ENCODE data around the gene TFAM. TPM values are rescaled to one million over a fixed set of nuclear protein-coding genes. Genes with fewer than 3 reads are reported as not detected.

TFAM gene
- total RNA-seq, 2 experiments from 2014 or later = 62.7 to 94.6 TPM

DNA sequence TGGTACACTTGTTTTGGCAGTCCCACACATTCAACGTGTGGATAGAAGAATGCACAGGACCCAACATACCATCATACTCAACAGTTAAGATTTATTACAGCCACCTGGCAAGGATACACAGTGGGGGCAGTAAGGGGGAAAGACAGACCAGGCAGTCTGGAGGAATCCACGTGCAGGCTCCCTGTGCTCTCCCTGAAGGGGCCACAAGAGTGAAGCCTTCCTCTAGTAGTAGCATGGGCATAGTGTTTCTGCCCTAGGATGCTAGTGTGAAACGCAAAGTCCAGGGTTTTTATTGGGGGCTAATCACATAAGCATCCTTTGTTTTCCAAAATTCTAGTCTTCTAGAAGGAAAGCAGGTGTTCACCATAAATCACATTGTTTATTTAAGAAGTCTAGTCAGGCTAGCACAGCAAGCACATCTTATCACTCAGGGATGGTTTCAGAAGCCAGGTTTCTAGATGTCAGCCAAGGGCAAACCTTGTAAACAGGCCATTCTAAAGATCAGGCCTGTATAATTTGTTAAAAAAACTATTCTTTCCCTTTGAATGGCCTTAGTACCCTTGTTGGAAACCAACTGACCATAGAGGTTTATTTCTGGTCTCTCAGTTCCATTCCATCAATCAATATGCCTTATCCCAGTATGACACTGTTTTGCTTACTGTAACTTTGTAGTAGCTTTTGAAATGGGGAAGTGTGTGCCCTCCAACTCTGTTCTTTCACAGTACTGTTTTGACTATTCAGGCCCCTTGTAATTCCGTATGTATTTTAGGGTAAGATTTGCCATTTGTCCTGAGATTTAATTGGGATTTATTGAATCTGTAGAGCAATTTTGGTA lies 12.4 kb upstream of the TFAM start:
- ChIA-PET POLR2A (no interaction called here), CTCF (ENCODE audit: unreplicated experiment) (no interaction called here)
- H3K36me3 ChIP-seq (ENCODE audit: insufficient read depth, low read length) = no peaks in the 10 kb centered on the region
- TF ChIP-seq EZH2phosphoT487 (IDR thresholded peaks at IDR 0.05; ENCODE audit: borderline replicate concordance, low read depth, low read length) = no peak
- no peak for TF ChIP-seq CTCF (conservative IDR thresholded peaks at IDR 0.05; ENCODE audit: low read length)
- H2AFZ ChIP-seq (ENCODE audit: low read length) = no peak overlapping the region
- H3K4me3 ChIP-seq (ENCODE audit: low read depth, low read length, poor library complexity, severe bottlenecking) = no peak overlapping the region
- H3K4me1 ChIP-seq (ENCODE audit: insufficient read depth, low read length, poor library complexity, severe bottlenecking) = no peaks in the 10 kb centered on the region
- no peaks in the 10 kb centered on the region for H4K20me1 ChIP-seq (ENCODE audit: insufficient read depth, low read length)
- intact Hi-C loops (cut with micrococcal nuclease; ENCODE audit: unreplicated experiment) = no loop called here
- H3K79me2 ChIP-seq (ENCODE audit: insufficient read depth, low read depth, low read length) = no peaks in the 10 kb centered on the region
- H3K27ac ChIP-seq (ENCODE audit: low read depth, low read length, poor library complexity, severe bottlenecking) = no peak overlapping the region
- no TSS peak for BruUV-seq (replicated peaks)
- H3K9me3 ChIP-seq (ENCODE audit: low read length) = no peaks in the 10 kb centered on the region
- no peak for DNase-seq (ENCODE audit: low spot score)
- H3K4me2 ChIP-seq (ENCODE audit: low read length) = no peak overlapping the region
- no peaks in the 10 kb centered on the region for H3K9me2 ChIP-seq (ENCODE audit: insufficient read depth, low read length)

DNA sequence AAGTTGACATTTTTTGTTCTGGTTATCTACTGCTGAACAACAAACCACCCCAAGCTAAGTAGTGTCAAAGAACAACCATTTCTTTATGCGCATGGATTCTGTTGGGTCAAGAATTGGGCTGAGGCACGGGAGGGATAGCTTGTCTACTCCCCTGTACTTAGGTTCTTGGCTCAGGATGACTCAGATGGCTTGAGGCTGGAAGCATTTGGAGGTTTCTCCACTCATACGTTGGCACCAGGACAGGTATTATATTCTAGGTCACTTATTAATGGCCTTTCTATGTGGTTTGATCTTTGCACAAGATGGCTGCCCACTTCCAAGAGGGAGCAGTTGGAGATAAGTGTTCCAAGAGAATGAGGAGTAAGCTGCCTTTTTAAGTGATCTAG lies 11.8 kb upstream of the TFAM start:
- Histone ChIP-seq H3K36me3 (ENCODE audit: insufficient read depth, low read length) (no peaks in the 10 kb centered on the region), H3K9me2 (ENCODE audit: insufficient read depth, low read length) (no peaks in the 10 kb centered on the region), H3K4me1 (ENCODE audit: insufficient read depth, low read length, poor library complexity, severe bottlenecking) (no peaks in the 10 kb centered on the region), H4K20me1 (ENCODE audit: insufficient read depth, low read length) (no peaks in the 10 kb centered on the region), H3K4me2 (ENCODE audit: low read length) (no peak overlapping the region), H2AFZ (ENCODE audit: low read length) (no peak overlapping the region), H3K9me3 (ENCODE audit: low read length) (no peaks in the 10 kb centered on the region), H3K27ac (ENCODE audit: low read depth, low read length, poor library complexity, severe bottlenecking) (no peak overlapping the region), H3K4me3 (ENCODE audit: low read depth, low read length, poor library complexity, severe bottlenecking) (no peak overlapping the region), H3K79me2 (ENCODE audit: insufficient read depth, low read depth, low read length) (no peaks in the 10 kb centered on the region)
- ChIA-PET CTCF (ENCODE audit: unreplicated experiment) (no interaction called here), POLR2A (interaction anchor here (0.6 kb wide), 1 partner anchor 28 kb away, joined by 3 read pairs; no protein-coding TSS in a partner anchor)
- DNase-seq (ENCODE audit: low spot score) = no peak
- BruUV-seq (replicated peaks) = no TSS peak
- no peak for TF ChIP-seq CTCF (conservative IDR thresholded peaks at IDR 0.05; ENCODE audit: low read length)
- no peak for TF ChIP-seq EZH2phosphoT487 (IDR thresholded peaks at IDR 0.05; ENCODE audit: borderline replicate concordance, low read depth, low read length)
- intact Hi-C loops (cut with micrococcal nuclease; ENCODE audit: unreplicated experiment) = no loop called here

GRCh38 chr10:58382489-58382995 lies 2.7 kb upstream of the TFAM start:
- ChIA-PET CTCF (ENCODE audit: unreplicated experiment) (no interaction called here), POLR2A (interaction anchor here (0.5 kb wide), 1 partner anchor 18 kb away, joined by 4 read pairs; no protein-coding TSS in a partner anchor)
- intact Hi-C loops (cut with micrococcal nuclease; ENCODE audit: unreplicated experiment) = loop anchor here (10.0 kb wide), 2 partner anchors 208 to 1852 kb away; no protein-coding TSS in a partner anchor
- Histone ChIP-seq H3K79me2 (ENCODE audit: insufficient read depth, low read depth, low read length) (peaks cover 23% of the 10 kb centered on the region), H2AFZ (ENCODE audit: low read length) (no peak overlapping the region), H3K9me3 (ENCODE audit: low read length) (no peaks in the 10 kb centered on the region), H4K20me1 (ENCODE audit: insufficient read depth, low read length) (peaks cover 16% of the 10 kb centered on the region), H3K4me3 (ENCODE audit: low read depth, low read length, poor library complexity, severe bottlenecking) (no peak overlapping the region), H3K27ac (ENCODE audit: low read depth, low read length, poor library complexity, severe bottlenecking) (no peak overlapping the region), H3K36me3 (ENCODE audit: insufficient read depth, low read length) (peaks cover 19% of the 10 kb centered on the region), H3K9me2 (ENCODE audit: insufficient read depth, low read length) (no peaks in the 10 kb centered on the region), H3K4me2 (ENCODE audit: low read length) (no peak overlapping the region), H3K4me1 (ENCODE audit: insufficient read depth, low read length, poor library complexity, severe bottlenecking) (peaks cover 22% of the 10 kb centered on the region)
- no TSS peak for BruUV-seq (replicated peaks)
- TF ChIP-seq EZH2phosphoT487 (IDR thresholded peaks at IDR 0.05; ENCODE audit: borderline replicate concordance, low read depth, low read length) (no peak), CTCF (conservative IDR thresholded peaks at IDR 0.05; ENCODE audit: low read length) (no peak)
- DNase-seq (ENCODE audit: low spot score) = no peak

Measured in OCI-LY7 (cell line).